Stimulated activated CD4-positive, alpha-beta T cell treated with anti-CD3 and anti-CD28 coated beads, Interleukin-1b, Interleukin-23, amount 100 ng/mL, for 48 hours (primary cell): ENCODE data around the gene RNF213.

Experiments
- DNase-seq: peaks from one replicate; pipeline ENCODE4 v3.0.0-alpha.2; 2020

Gene RNF213

GRCh38 chr17:80441133-80441578 is 180.5 kb downstream of the RNF213 start:
- peak; percentile 19 for DNase-seq

GRCh38 chr17:80441598-80442322 is 181.1 kb downstream of the RNF213 start:
- DNase-seq = no peak

- no peak for DNase-seq
These were observed 181.6 kb downstream of the RNF213 start for GRCh38 chr17:80442323-80442659.

- no peak for DNase-seq
These were observed 182.1 kb downstream of the RNF213 start for GRCh38 chr17:80442764-80443163.

GRCh38 chr17:80443498-80443897 is 182.8 kb downstream of the RNF213 start:
- no peak for DNase-seq

GRCh38 chr17:80443916-80444643 is 183.4 kb downstream of the RNF213 start:
- no peak for DNase-seq

- DNase-seq = no peak
These were observed 184.0 kb downstream of the RNF213 start for GRCh38 chr17:80444644-80444979.

GRCh38 chr17:80445007-80445725 is 184.5 kb downstream of the RNF213 start:
- DNase-seq = no peak

- DNase-seq = no peak
These were observed 185.1 kb downstream of the RNF213 start for GRCh38 chr17:80445726-80446110.

GRCh38 chr17:80446645-80447405 is 186.2 kb downstream of the RNF213 start:
- no peak for DNase-seq

GRCh38 chr17:80447790-80448189 is 187.1 kb downstream of the RNF213 start:
- no peak for DNase-seq
